IPS-20b (cell line): ENCODE results near the gene EIF5.

Experiments used
- H3K27ac ChIP-seq: one replicate; pipeline ENCODE4 v1.5.1; 2013; ENCODE audit warnings: low read length
- H3K27me3 ChIP-seq: 2 replicates; pipeline ENCODE4 v1.6.1; 2013; ENCODE audit warnings: mild to moderate bottlenecking, low read length, inconsistent platforms; ENCODE audit not compliant: insufficient read depth
- H3K36me3 ChIP-seq: 2 replicates; pipeline ENCODE4 v1.6.1; 2013; ENCODE audit warnings: low read depth, mild to moderate bottlenecking, inconsistent platforms, low read length, moderate library complexity; ENCODE audit not compliant: insufficient read depth
- H3K4me1 ChIP-seq: 2 replicates; pipeline ENCODE4 v1.6.1; 2013; ENCODE audit warnings: mild to moderate bottlenecking, control low read depth, inconsistent platforms, low read length, moderate library complexity; ENCODE audit not compliant: insufficient read depth
- H3K4me3 ChIP-seq: 2 replicates; pipeline ENCODE4 v1.5.1; 2013; ENCODE audit warnings: mild to moderate bottlenecking, low read length, inconsistent platforms
- H3K9ac ChIP-seq: 2 replicates; pipeline ENCODE4 v1.6.1; 2013; ENCODE audit warnings: low read depth, mild to moderate bottlenecking, inconsistent platforms, low read length, moderate library complexity
- H3K9me3 ChIP-seq: 2 replicates; pipeline ENCODE4 v1.6.1; 2013; ENCODE audit warnings: mild to moderate bottlenecking, low read depth, low read length, inconsistent platforms; ENCODE audit not compliant: insufficient read depth

EIF5 gene

GRCh38 chr14:103393676-103394626, 59.9 kb downstream of the EIF5 start:
- no peak overlapping the region for H3K9ac ChIP-seq
- H3K4me1 ChIP-seq: no peaks in the 10 kb centered on the region; the same call in 1 of the 2 replicates
- H3K36me3 ChIP-seq: no peaks in the 10 kb centered on the region
- H3K9me3 ChIP-seq: no peaks in the 10 kb centered on the region
- no peaks in the 10 kb centered on the region for H3K27me3 ChIP-seq
- H3K27ac ChIP-seq: no peak overlapping the region
- no peak overlapping the region for H3K4me3 ChIP-seq
